Activated CD4-positive, alpha-beta T cell treated with anti-CD3 and anti-CD28 coated beads, Interleukin-2, amount 50 U/mL, for 4 hours (primary cell): ENCODE measurements around the gene ANKRD12.
"Not testable (repeated sequence)": the region's sequence is repeated elsewhere in the genome, so short reads cannot be mapped to it uniquely, and the experiment has no call there.

ENCODE experiments used
- DNase-seq, 2 experiments: peaks; one replicate each; pipeline ENCODE4 v3.0.0-alpha.2; 2020

The ANKRD12 gene

GRCh38 chr18:9136315-9137155, at the start of gene ANKRD12:
ANKRD12 (plus strand) TSS chr18:9136781; CDS start chr18:9182433, 45,652 bp downstream.
- DNase-seq: peak; percentile 95 to 96

DNA sequence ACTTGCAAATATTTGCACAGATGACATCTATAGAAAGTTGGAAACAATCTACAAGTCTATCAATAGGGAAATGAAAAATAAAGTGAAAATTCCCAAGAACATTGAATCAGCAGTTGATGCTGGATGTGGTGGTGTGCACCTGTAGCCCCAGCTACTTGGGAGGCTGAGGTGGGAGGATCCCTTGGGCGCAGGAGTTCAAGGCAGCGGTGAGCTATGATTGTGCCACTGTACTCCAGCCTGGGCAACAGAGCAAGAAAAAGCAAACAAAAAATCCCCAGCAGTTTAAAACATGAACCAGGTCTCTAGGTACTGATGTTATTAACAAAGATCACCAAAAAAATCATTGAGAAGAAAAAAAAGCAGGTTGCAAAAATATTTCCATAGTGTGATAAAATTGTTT, 49.4 kb upstream of the ANKRD12 start:
- no peak for DNase-seq

- DNase-seq: no peak
Measured at GRCh38 chr18:9088252-9088651, 48.3 kb upstream of the ANKRD12 start.

DNA sequence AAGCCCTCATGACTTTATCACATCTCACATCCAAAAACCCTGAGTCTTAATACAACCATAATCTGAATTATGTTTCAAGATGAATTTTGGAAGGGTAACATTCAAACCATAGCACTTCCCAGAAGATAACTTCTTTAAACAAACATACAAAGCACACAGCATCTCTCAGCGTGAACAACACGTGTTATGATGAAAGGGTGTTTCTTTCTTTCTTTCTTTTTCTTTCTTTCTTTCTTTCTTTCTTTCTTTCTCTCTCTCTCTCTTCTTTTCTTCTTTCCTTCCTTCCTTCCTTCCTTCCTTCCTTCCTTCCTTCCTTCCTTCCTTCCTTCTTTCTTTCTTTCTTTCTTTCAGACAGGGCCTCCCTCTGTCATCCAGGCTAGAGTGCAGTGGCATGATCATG, 47.9 kb upstream of the ANKRD12 start:
- DNase-seq: not testable (repeated sequence)

GRCh38 chr18:9090578-9090977, 46.0 kb upstream of the ANKRD12 start:
- no peak for DNase-seq

GRCh38 chr18:9091066-9091476, 45.5 kb upstream of the ANKRD12 start:
- peak in 1 of 2 experiments; percentile 45 for DNase-seq

- no peak for DNase-seq
Measured at GRCh38 chr18:9092665-9093064, 43.9 kb upstream of the ANKRD12 start.

- DNase-seq: not testable (repeated sequence)
Measured at GRCh38 chr18:9093109-9093508, 43.5 kb upstream of the ANKRD12 start.

GRCh38 chr18:9094307-9095226, 42.0 kb upstream of the ANKRD12 start:
- DNase-seq: peak; percentile 68 to 78

DNA sequence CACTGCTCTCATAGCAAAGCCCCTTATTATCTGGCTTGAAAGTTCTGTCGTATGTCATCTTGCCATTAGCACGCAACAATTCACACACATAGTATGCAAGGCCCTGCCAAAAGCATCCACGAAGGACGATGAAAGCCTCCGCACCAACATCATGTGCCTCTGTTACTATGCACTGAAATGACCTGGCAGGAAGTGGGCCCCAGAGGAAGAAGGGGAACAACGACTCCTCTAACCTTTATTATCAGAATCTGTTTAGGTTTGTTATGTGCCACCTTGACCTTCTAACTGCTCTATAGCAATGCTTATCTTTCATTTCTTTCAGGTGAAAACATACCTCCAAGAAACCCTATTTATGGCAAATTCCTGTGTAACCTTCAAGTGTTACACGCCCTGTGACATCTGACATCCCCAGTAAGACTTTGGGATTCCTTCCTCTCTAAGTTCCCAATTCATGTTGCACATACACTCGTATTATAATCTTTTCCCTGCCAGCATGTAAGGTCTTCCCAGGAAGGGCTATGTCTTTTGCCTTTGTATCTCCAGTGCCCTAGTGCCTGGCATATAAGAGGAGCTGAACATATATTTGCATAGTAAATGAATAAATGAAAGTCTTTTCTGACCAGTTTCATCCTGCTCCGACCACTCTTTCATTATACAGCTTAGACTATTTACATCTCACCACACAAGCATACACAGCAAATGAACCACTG, 41.1 kb upstream of the ANKRD12 start:
- DNase-seq: peak in 1 of 2 experiments; percentile 44

- no peak for DNase-seq
Measured at GRCh38 chr18:9096007-9096371, 40.6 kb upstream of the ANKRD12 start.

DNA sequence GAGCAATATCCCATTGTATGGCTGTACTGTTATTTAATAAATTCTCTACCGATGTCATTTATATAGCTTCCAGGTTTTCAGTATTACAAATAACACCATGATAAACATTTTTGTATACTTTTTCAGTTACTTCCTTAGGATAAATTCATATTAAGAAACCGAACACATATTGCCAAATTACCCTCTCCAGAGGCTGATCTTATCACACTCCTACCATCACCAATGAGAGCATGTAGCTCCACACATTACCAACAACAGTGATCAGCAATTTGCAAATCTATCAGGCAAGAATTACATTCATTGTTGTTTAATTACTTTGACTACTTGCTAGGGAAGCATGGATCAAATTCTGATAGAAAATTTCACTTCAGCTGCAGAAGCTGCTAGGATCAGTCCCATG, 39.9 kb upstream of the ANKRD12 start:
- DNase-seq: no peak

GRCh38 chr18:9097349-9097748, 39.2 kb upstream of the ANKRD12 start:
- no peak for DNase-seq

- DNase-seq: no peak
Measured at GRCh38 chr18:9100796-9101195, 35.8 kb upstream of the ANKRD12 start.

DNA sequence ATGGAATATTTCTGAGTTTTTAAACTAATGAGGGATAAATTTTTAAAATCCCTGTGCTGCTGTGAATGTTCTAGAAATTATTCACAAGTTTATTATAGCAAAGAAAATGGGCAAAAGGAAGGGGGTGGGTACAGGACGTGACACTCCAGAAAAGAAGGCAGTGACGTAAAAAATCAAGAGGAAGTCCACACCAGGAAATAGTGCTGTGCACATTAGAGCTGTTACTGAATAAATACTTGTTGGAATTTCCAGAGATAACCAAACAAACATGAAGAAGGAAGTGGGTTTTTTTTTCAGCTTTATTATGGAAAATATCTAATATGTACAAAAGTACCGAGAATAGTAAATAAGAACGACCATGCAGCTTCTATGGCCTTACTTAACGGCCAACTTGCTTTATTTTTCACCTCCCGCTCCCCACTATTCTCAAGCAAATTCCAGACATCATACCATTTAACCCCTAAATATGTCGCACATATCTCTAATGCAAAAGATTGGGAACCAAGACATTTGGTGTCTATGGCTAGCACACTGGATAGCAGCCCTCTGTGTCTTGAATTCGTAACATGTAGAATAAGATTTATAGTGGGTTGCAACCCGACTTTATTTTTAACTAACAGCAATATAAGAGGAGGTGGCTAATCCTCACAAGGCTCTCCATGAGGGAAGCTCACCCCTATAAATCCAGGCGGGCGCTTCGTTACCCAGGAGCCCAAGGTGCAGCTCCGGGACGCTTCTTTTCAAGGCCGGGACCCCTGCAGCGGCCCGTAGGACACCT, 34.7 kb upstream of the ANKRD12 start:
- no peak for DNase-seq

DNA sequence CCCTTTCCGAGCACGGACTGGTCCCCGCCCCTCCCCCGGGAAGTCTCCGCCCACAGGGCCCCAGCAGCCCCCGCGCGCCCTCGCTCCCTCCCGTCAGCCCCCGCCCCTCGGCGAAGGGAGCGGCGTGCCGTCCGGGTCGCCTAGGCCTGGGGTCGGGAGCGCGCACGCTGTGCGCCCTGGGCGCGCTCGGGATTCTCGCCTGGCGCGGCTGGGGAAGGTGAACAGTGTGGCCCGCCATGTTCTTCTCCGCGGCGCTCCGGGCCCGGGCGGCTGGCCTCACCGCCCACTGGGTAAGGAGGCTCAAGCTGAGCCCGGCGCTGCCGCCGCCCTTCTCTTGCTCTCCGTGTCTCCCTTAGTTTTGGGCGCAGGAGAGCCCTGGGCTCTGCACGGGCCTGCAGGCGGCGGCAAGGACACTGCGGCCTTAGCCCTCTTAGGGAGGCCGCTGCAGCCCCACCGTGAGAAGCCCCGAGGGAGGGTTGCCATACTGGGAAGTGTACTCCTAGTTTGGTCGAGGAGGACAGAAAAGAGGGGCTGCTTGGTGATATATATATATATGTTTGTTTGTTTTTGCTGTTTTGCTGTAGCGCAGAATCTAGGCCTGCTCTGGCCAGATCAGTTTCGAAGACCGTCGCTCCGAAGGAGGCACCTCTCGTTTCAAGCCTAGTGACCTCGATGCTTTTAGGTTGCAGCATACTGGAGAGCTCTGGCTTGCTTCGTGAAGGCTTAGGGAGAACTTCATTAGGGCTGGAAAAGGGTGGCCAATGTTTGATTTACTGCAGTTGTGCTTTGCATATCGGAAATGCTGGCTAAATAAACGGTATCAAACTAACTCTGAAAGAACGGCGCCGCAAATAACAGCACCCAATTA, 33.8 kb upstream of the ANKRD12 start, which contains the start of gene NDUFV2:
Gene NDUFV2 (plus strand): TSS at position 192 of the 868 bp plus-strand sequence. CDS start 45 bp downstream, at position 237.
- DNase-seq: peak; percentile 95 to 96

DNA sequence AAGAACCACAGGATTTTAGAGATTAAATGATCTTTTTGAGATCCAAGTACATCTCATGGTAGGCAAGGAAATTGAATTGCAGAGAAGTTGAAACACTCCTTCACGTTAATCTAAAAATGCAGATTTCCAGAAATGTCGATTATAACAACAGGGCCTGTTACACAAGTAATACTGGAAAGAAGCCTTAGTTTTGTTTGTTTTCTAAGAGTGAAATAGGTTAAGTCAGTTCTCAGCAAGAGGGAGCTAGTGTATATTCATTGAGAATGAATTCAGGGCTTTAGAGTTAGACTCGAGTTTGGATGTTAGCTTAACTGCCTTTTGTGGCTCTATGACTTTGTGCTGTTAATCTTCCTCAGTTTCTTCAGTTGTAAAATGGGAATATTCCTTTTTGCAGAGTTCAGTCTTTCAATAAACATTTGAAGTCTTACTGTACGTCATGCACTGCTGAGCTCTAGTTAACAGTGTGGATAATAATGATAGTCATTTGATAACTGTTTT, 33.2 kb upstream of the ANKRD12 start:
- no peak for DNase-seq

DNA sequence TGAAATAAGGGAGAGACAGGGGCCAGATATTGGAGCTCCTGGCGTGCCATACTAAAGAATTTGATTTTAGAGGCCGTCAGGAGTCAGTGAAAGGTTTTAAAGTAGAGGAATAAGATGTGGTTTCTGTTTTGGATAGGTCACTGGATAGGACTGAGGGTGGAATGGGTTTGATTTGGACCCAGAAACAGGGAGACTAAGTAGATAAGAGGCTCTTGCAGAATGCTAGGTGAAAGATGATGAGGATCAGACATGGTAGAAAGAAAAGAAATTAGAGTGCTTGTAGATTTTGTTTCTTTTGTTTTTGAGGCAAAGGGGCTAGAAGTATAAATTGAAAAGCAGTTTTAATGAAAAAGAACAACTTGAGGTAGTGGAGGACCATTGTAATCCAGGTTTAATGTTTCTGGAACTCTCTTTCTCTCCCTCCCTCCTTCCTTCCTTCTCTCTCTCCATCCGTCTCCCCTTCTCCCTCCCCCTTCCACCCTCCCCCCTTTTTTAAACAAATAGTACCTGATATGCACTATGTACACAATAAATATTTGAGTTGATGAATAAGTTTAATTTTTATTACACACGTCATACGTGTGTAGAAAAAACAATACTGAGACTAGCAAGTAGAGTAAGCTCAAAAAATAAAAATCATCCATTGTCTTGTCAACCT, 32.2 kb upstream of the ANKRD12 start:
- no peak for DNase-seq

- DNase-seq: no peak
Measured at GRCh38 chr18:9105420-9105819, 31.2 kb upstream of the ANKRD12 start.

GRCh38 chr18:9106094-9106493, 30.5 kb upstream of the ANKRD12 start:
- no peak for DNase-seq
